HCT116 (cell line): ENCODE data around the gene NT5C2.

Experiments used
- CEBPB ChIP-seq: IDR thresholded peaks from 2 replicates; pipeline ENCODE4 v1.6.1; 2012; ENCODE audit warnings: low read depth
- CTCF ChIP-seq, 3 experiments: fragments of 200-600 bp in 1 of 3; sonication (generic) in 1 of 3; IDR thresholded peaks in 2 of 3; conservative IDR thresholded peaks in 1 of 3; 2 replicates each; pipeline ENCODE4 v1.5.1; 2012 to 2017; ENCODE audit warnings: low read depth in 2 of 3, low read length in 2 of 3, antibody characterized with exemption in 1 of 3, borderline replicate concordance in 1 of 3, control low read depth in 1 of 3, mild to moderate bottlenecking in 1 of 3, mixed read lengths in 1 of 3, mixed run types in 1 of 3, moderate library complexity in 1 of 3; ENCODE audit not compliant: insufficient read depth in 1 of 3
- EZH2 ChIP-seq: fragments of 200-600 bp; sonication (generic); IDR thresholded peaks from 2 replicates; pipeline ENCODE4 v1.6.1; 2017; ENCODE audit warnings: antibody characterized with exemption, mixed run types
- FOSL1 ChIP-seq: IDR thresholded peaks from 2 replicates; pipeline ENCODE4 v1.6.1; 2012; ENCODE audit warnings: low read depth
- MAX ChIP-seq: IDR thresholded peaks from 2 replicates; pipeline ENCODE4 v1.6.1; 2012
- POLR2A ChIP-seq: IDR thresholded peaks from 2 replicates; pipeline ENCODE4 v1.7.0; 2011; ENCODE audit warnings: borderline replicate concordance; ENCODE audit not compliant: insufficient read depth, insufficient read length; ENCODE audit errors: extremely low read depth
- POLR2AphosphoS5 ChIP-seq: IDR thresholded peaks from 2 replicates; pipeline ENCODE4 v1.6.1; 2011; ENCODE audit warnings: mild to moderate bottlenecking, low read depth, low read length, moderate library complexity
- REST ChIP-seq: IDR thresholded peaks from 2 replicates; pipeline ENCODE4 v1.6.1; 2012; ENCODE audit warnings: low read depth
- SP1 ChIP-seq: IDR thresholded peaks from 2 replicates; pipeline ENCODE4 v1.6.1; 2012; ENCODE audit warnings: low read depth
- ZBTB33 ChIP-seq: IDR thresholded peaks from 2 replicates; pipeline ENCODE4 v1.6.1; 2011; ENCODE audit warnings: mild to moderate bottlenecking, low read length, moderate library complexity; ENCODE audit not compliant: insufficient replicate concordance; ENCODE audit errors: extremely low read depth
- ZNF274 ChIP-seq: fragments of 200-500 bp; sonication (Bioruptor generic); IDR thresholded peaks from 2 replicates; pipeline ENCODE4 v1.6.1; 2014; ENCODE audit warnings: mild to moderate bottlenecking, low read depth, low read length, inconsistent platforms

- TF ChIP-seq CEBPB (no peak), CTCF (IDR thresholded peaks at IDR 0.05 in 2 of 3, conservative IDR thresholded peaks at IDR 0.05 in 1 of 3; ENCODE audit: borderline replicate concordance in 1 of 3, insufficient read depth in 1 of 3, low read depth in 2 of 3, low read length in 2 of 3) (no peak), FOSL1 (no peak), POLR2A (no peak), ZBTB33 (no peak), SP1 (no peak), POLR2AphosphoS5 (no peak), EZH2 (no peak), REST (no peak), ZNF274 (no peak), MAX (no peak)
These were observed 147.1 kb downstream of the NT5C2 start for GRCh38 chr10:103045961-103046360.
